HEK293 (cell line): Measurements from ENCODE around the gene PCTP.

Experiments used
- CTCF ChIP-seq: fragments of 450-650 bp; formaldehyde crosslinking; IDR thresholded peaks from 2 replicates; pipeline ENCODE4 v1.5.1; 2016; ENCODE audit warnings: missing biosample characterization, missing genetic modification characterization
- TRIM28 ChIP-seq: IDR thresholded peaks from 2 replicates; pipeline ENCODE4 v1.6.1; 2011; ENCODE audit warnings: low read length, control low read depth, borderline replicate concordance
- ZBTB7A ChIP-seq: fragments of 450-650 bp; formaldehyde crosslinking; IDR thresholded peaks from 2 replicates; pipeline ENCODE4 v1.5.1; 2016; ENCODE audit warnings: low read depth, missing biosample characterization, missing genetic modification characterization
- ZSCAN16 ChIP-seq: fragments of 450-650 bp; formaldehyde crosslinking; IDR thresholded peaks from 2 replicates; pipeline ENCODE4 v1.5.1; 2016; ENCODE audit warnings: missing biosample characterization, missing genetic modification characterization

- TF ChIP-seq ZBTB7A (tag by site-specific recombination), result no peak
- TF ChIP-seq CTCF (tag by site-specific recombination), result no peak
- TF ChIP-seq ZSCAN16 (tag by site-specific recombination), result no peak
- TF ChIP-seq TRIM28, result no peak
Observed at GRCh38 chr17:55730380-55730779, 20.5 kb upstream of the PCTP start.
